Activated naive CD4-positive, alpha-beta T cell treated with anti-CD3 and anti-CD28 coated beads, Interleukin-2, amount 10 ng/mL, durations not matched to agents 7 days and 5 days (primary cell): Measurements from ENCODE around the gene CYP4F3.
"Not testable (repeated sequence)": the region's sequence is repeated elsewhere in the genome, so short reads cannot be mapped to it uniquely, and the experiment has no call there.

Experiments used
- CTCF ChIA-PET: fragments of 350-600 bp; sonication (Branson Sonifier 250); formaldehyde crosslinking; loops from one replicate; lab custom pipeline; 2021; ENCODE audit warnings: antibody characterized with exemption; lab: Charles Lee
- DNase-seq: peaks from one replicate; pipeline ENCODE4 v3.0.0-alpha.2; 2020
- H3K27ac Mint-ChIP-seq: one replicate; pipeline ENCODE4 v1.8.0; 2021; ENCODE audit warnings: mild to moderate bottlenecking, moderate library complexity, mixed read lengths
- H3K27me3 Mint-ChIP-seq: one replicate; pipeline ENCODE4 v1.8.0; 2021; ENCODE audit warnings: mild to moderate bottlenecking, mixed read lengths
- H3K36me3 Mint-ChIP-seq: one replicate; pipeline ENCODE4 v1.8.0; 2021; ENCODE audit warnings: mixed read lengths
- H3K4me1 Mint-ChIP-seq: one replicate; pipeline ENCODE4 v1.8.0; 2021; ENCODE audit warnings: mixed read lengths
- H3K4me3 Mint-ChIP-seq: one replicate; pipeline ENCODE4 v1.8.0; 2021; ENCODE audit warnings: mild to moderate bottlenecking, moderate library complexity, mixed read lengths
- H3K9me3 Mint-ChIP-seq: one replicate; pipeline ENCODE4 v1.8.0; 2021; ENCODE audit warnings: mixed read lengths

The CYP4F3 gene

DNA sequence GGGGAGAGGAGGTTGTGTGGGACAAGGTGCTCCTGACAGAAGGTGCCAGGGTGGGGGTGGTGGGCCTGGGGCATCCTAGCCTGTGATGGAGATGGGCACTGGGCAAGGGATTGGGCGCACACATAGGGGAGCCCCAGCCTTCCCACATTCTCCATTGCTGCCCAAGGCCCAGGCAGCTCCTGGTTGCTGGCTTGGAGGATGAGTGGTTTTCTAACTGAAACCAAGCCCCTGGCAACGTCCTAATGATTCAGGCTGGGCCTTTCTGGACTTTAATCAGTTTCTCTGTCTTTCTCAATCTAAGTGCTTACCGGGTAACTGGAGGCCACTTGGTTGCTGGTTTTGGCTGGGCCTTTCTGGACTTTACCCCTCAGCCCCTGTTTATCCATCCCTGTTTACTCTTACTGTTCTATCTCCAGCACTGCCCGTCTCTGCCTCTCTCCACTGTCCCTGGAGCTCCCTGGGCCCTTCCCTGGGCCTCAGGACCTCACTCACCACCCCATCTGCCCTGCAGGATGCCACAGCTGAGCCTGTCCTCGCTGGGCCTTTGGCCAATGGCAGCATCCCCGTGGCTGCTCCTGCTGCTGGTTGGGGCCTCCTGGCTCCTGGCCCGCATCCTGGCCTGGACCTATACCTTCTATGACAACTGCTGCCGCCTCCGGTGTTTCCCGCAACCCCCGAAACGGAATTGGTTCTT lies 354 bp downstream of the CYP4F3 start:
- no peaks in the 10 kb centered on the region for H3K9me3 Mint-ChIP-seq

GRCh38 chr19:15641901-15642491 lies 1.3 kb downstream of the CYP4F3 start:
- Mint-ChIP-seq H3K27me3 (peaks cover 4% of the 10 kb centered on the region), H3K9me3 (no peaks in the 10 kb centered on the region), H3K4me1 (no peaks in the 10 kb centered on the region), H3K27ac (no peak overlapping the region), H3K4me3 (no peak overlapping the region), H3K36me3 (no peaks in the 10 kb centered on the region)
- no peak for DNase-seq
- CTCF ChIA-PET = no interaction called here

More for the DNA sequence above, 354 bp downstream of the CYP4F3 start:
- CTCF ChIA-PET = interaction anchor here (0.6 kb wide), 1 partner anchor 772 kb away, joined by 3 read pairs; no protein-coding TSS in a partner anchor
- Mint-ChIP-seq H3K4me1 (no peaks in the 10 kb centered on the region), H3K4me3 (no peak overlapping the region), H3K27ac (no peak overlapping the region), H3K36me3 (no peaks in the 10 kb centered on the region), H3K27me3 (peaks cover 5% of the 10 kb centered on the region)
- no peak for DNase-seq

GRCh38 chr19:15642807-15643206 lies 2.1 kb downstream of the CYP4F3 start:
- Mint-ChIP-seq H3K9me3 (no peaks in the 10 kb centered on the region), H3K4me1 (no peaks in the 10 kb centered on the region), H3K36me3 (no peaks in the 10 kb centered on the region), H3K27me3 (peaks cover 4% of the 10 kb centered on the region), H3K4me3 (no peak overlapping the region), H3K27ac (no peak overlapping the region)
- no peak for DNase-seq
- CTCF ChIA-PET = no interaction called here

DNA sequence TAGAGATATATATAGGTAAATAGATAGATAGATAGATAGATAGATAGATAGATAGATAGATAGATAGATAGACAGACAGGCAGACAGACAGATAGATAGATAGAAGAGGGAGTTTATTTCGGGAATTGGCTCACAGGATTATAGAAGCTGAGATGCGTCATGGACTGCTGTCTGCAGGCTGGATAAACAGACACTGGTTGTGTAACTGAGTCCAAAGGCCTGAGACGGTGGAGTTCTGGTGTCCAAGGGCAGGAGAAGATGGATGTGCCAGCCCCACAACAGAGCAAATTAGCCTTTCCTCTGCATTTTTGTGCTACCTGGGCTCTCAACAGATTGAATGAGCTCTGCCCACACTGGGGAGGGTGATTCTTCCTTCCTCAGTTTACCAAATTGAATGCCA lies 2.7 kb downstream of the CYP4F3 start:
- Mint-ChIP-seq H3K27ac (no peak overlapping the region), H3K4me1 (no peaks in the 10 kb centered on the region), H3K36me3 (no peaks in the 10 kb centered on the region), H3K27me3 (peaks cover 4% of the 10 kb centered on the region), H3K4me3 (no peak overlapping the region), H3K9me3 (no peaks in the 10 kb centered on the region)
- CTCF ChIA-PET = no interaction called here
- no peak for DNase-seq

DNA sequence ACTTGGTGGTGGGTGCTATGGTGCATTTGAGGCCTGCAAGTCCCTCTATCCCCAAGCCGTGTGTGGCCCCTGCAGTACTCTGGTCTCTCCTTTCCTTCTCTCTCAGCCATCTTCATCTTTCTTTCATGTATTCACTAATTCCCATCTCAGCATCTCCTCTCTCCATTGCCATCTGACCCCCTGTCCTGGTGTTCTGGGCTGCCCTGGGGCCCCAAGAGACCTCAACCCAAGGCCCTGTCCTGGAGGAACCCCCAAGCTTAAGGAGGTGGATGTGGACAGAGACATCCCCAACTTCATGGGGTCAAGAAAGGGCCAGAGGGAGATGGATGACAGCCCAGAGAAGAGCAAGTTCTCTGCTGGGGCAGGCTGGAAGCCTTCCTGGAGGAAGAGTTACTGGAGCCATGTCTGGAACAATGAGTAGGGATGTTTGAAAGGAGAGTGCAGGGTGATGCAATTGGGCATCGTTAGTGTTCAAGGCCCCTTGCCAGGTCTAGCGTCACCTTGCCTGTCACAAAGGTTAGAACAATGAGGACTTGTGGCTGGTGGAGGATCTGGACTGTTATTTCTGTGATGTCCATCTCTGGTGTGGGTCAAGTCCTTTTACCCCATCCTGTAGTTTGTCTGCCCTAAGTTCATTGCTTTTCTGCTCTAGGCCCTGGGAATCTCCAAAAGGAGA lies 3.5 kb downstream of the CYP4F3 start:
- H3K36me3 Mint-ChIP-seq = no peaks in the 10 kb centered on the region
- no peak overlapping the region for H3K27ac Mint-ChIP-seq
- CTCF ChIA-PET = no interaction called here
- no peak overlapping the region for H3K4me3 Mint-ChIP-seq
- H3K4me1 Mint-ChIP-seq = no peaks in the 10 kb centered on the region
- H3K27me3 Mint-ChIP-seq = peaks cover 4% of the 10 kb centered on the region
- no peak for DNase-seq
- H3K9me3 Mint-ChIP-seq = no peaks in the 10 kb centered on the region

- H3K27me3 Mint-ChIP-seq = peaks cover 4% of the 10 kb centered on the region
- no peak overlapping the region for H3K27ac Mint-ChIP-seq
- CTCF ChIA-PET = no interaction called here
- H3K4me1 Mint-ChIP-seq = no peaks in the 10 kb centered on the region
- no peak overlapping the region for H3K4me3 Mint-ChIP-seq
- no peak for DNase-seq
- H3K36me3 Mint-ChIP-seq = no peaks in the 10 kb centered on the region
- H3K9me3 Mint-ChIP-seq = no peaks in the 10 kb centered on the region
Observed at GRCh38 chr19:15644816-15645215, 4.1 kb downstream of the CYP4F3 start.

- H3K36me3 Mint-ChIP-seq = no peaks in the 10 kb centered on the region
- no peak overlapping the region for H3K4me3 Mint-ChIP-seq
- no peak for DNase-seq
- no peak overlapping the region for H3K27ac Mint-ChIP-seq
- peaks cover 11% of the 10 kb centered on the region for H3K27me3 Mint-ChIP-seq
- no peaks in the 10 kb centered on the region for H3K9me3 Mint-ChIP-seq
- CTCF ChIA-PET = interaction anchor here (0.6 kb wide), 1 partner anchor 20 kb away, joined by 3 read pairs; no protein-coding TSS in a partner anchor
- H3K4me1 Mint-ChIP-seq = no peaks in the 10 kb centered on the region
Observed at GRCh38 chr19:15649526-15649925, 8.8 kb downstream of the CYP4F3 start.

GRCh38 chr19:15650123-15650522 lies 9.4 kb downstream of the CYP4F3 start:
- not testable (repeated sequence) for H3K36me3 Mint-ChIP-seq, DNase-seq, H3K9me3 Mint-ChIP-seq, H3K4me1 Mint-ChIP-seq, H3K27ac Mint-ChIP-seq, H3K4me3 Mint-ChIP-seq
- CTCF ChIA-PET = interaction anchor here (0.6 kb wide), 1 partner anchor 20 kb away, joined by 3 read pairs; no protein-coding TSS in a partner anchor
- H3K27me3 Mint-ChIP-seq = peaks cover 11% of the 10 kb centered on the region

DNA sequence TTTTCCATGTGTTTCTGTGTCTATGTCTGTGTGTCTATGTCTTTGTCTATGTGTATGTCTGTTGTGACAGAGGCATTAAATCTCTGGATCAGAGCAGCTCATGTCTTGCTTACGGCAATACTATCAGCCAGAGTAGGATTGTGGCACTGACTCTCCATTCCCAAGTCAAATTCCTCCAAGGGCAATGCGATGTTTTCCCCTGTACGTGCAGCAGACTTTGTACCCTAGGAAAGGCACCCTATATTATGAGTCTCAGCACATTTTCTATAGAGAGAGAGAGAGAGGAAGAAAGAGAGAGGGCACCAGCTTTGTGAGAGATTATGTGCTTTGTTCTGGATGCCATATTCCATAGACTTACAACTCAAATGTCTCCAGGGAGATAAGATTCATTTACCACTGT lies 11.1 kb downstream of the CYP4F3 start:
- CTCF ChIA-PET = no interaction called here
- no peak overlapping the region for H3K4me3 Mint-ChIP-seq
- no peaks in the 10 kb centered on the region for H3K4me1 Mint-ChIP-seq
- no peaks in the 10 kb centered on the region for H3K36me3 Mint-ChIP-seq
- no peaks in the 10 kb centered on the region for H3K9me3 Mint-ChIP-seq
- no peak for DNase-seq
- peaks cover 11% of the 10 kb centered on the region for H3K27me3 Mint-ChIP-seq
- no peak overlapping the region for H3K27ac Mint-ChIP-seq

- Mint-ChIP-seq H3K4me1 (no peaks in the 10 kb centered on the region), H3K27ac (no peak overlapping the region), H3K27me3 (peaks cover 11% of the 10 kb centered on the region), H3K36me3 (no peaks in the 10 kb centered on the region), H3K9me3 (no peaks in the 10 kb centered on the region), H3K4me3 (no peak overlapping the region)
- DNase-seq = no peak
- CTCF ChIA-PET = no interaction called here
Observed at GRCh38 chr19:15652559-15653278, 12.0 kb downstream of the CYP4F3 start.

DNA sequence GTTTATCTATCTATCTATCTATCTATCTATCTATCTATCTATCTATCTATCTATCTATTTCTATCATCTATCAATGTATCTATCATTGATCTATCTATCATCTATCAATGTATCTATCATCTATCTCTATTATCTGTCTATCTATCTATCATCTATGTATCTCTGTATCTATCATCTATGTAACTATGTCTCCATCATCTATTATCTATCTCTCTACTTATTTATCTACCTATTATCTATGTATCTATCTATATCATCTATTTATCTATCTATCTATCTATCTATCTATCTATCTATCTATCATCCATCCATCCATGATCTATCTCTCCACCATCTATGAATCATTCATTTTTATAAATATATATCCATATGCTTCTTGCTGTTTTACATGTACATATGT lies 15.8 kb downstream of the CYP4F3 start:
- CTCF ChIA-PET = no interaction called here
- Mint-ChIP-seq H3K4me3 (no peak overlapping the region), H3K27ac (no peak overlapping the region), H3K36me3 (no peaks in the 10 kb centered on the region), H3K27me3 (peaks cover 8% of the 10 kb centered on the region), H3K9me3 (no peaks in the 10 kb centered on the region), H3K4me1 (no peaks in the 10 kb centered on the region)
- DNase-seq = no peak

- H3K4me3 Mint-ChIP-seq = no peak overlapping the region
- no peaks in the 10 kb centered on the region for H3K27me3 Mint-ChIP-seq
- CTCF ChIA-PET = no interaction called here
- no peak overlapping the region for H3K27ac Mint-ChIP-seq
- no peaks in the 10 kb centered on the region for H3K36me3 Mint-ChIP-seq
- H3K4me1 Mint-ChIP-seq = no peaks in the 10 kb centered on the region
- H3K9me3 Mint-ChIP-seq = no peaks in the 10 kb centered on the region
- no peak for DNase-seq
Observed at GRCh38 chr19:15663247-15663646, 22.6 kb downstream of the CYP4F3 start.

DNA sequence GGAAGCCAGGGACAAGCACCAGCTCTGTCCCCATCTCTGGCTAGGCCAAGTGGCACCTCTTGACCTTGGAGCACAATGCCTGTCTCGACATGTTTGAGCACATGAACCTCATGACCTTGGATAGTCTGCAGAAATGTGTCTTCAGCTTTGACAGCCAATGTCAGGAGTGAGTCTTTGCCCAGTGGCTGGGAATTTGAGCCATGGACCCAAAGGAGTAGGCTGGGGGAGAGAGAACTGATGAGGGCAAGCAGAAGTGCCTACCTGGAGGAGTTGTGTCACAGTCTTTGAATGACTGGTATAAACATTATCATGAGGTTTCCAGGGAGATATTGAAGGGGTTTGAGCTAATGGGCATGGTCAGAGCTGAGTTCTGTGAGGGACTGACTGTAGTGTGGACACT lies 25.5 kb downstream of the CYP4F3 start:
- H3K4me3 Mint-ChIP-seq = no peak overlapping the region
- no peaks in the 10 kb centered on the region for H3K27me3 Mint-ChIP-seq
- no peaks in the 10 kb centered on the region for H3K9me3 Mint-ChIP-seq
- CTCF ChIA-PET = no interaction called here
- no peaks in the 10 kb centered on the region for H3K36me3 Mint-ChIP-seq
- no peaks in the 10 kb centered on the region for H3K4me1 Mint-ChIP-seq
- H3K27ac Mint-ChIP-seq = no peak overlapping the region
- no peak for DNase-seq

DNA sequence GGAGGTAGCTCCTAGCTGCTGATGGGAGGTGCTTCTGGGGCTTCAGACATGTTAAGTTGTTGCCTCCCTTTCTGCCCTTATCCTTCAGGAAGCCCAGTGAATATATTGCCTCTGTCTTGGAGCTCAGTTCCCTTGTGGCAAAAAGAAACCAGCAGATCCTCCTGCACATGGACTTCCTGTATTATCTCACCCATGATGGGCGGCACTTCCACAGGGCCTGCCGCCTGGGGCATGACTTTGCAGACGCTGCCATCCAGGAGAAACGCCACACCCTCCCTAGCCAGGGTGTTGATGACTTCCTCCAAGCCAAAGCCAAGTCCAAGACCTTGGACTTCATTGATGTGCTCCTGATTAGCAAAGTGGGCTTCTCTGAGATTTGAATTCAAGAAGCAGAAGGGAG lies 26.2 kb downstream of the CYP4F3 start:
- Mint-ChIP-seq H3K27ac (no peak overlapping the region), H3K9me3 (no peaks in the 10 kb centered on the region), H3K36me3 (no peaks in the 10 kb centered on the region), H3K4me1 (no peaks in the 10 kb centered on the region), H3K27me3 (no peaks in the 10 kb centered on the region), H3K4me3 (no peak overlapping the region)
- CTCF ChIA-PET = no interaction called here
- DNase-seq = no peak
